Transverse colon (tissue), 4 donors: ENCODE measurements around the gene ZNF608. TPM values are rescaled to one million over a fixed set of nuclear protein-coding genes. Genes with fewer than 3 reads are reported as not detected.
A peak's percentile ranks its signal among the peaks of the same experiment; 100 is the strongest.

Source experiments
- DNase-seq: peaks from one replicate; pipeline ENCODE4 v3.0.0-alpha.2; 2019
- H3K27ac ChIP-seq, 4 donors: fragments of 200-600 bp; sonication (generic); 2 replicates each; pipeline ENCODE4 v1.5.1; 2016 to 2018; ENCODE audit warnings: inconsistent platforms in 4 of 4
- H3K27me3 ChIP-seq: fragments of 200-600 bp; sonication (generic); 2 replicates; pipeline ENCODE4 v1.5.1; 2017; ENCODE audit warnings: inconsistent platforms
- H3K36me3 ChIP-seq, 4 donors: fragments of 200-600 bp; sonication (generic); 2 replicates each; pipeline ENCODE4 v1.5.1; 2017 to 2019; ENCODE audit warnings: inconsistent platforms in 4 of 4
- H3K4me1 ChIP-seq, 4 donors: fragments of 200-600 bp; sonication (generic); 2 replicates each; pipeline ENCODE4 v1.5.1; 2017 to 2020; ENCODE audit warnings: inconsistent platforms in 4 of 4
- H3K4me3 ChIP-seq, 4 donors: fragments of 200-600 bp; sonication (generic); 1 replicate in 1 of 4; 2 replicates in 3 of 4; pipeline versions ENCODE4 v1.5.1 to v1.6.1; 2017 to 2019; ENCODE audit warnings: inconsistent platforms in 4 of 4
- H3K9me3 ChIP-seq, 2 donors: fragments of 200-600 bp; sonication (generic); 2 replicates each; pipeline ENCODE4 v1.5.1; 2017 to 2019; ENCODE audit warnings: inconsistent platforms in 2 of 2
- EP300 ChIP-seq: sonication (generic); formaldehyde crosslinking; IDR thresholded peaks from one replicate; pipeline ENCODE4 v1.6.1; 2017; ENCODE audit warnings: antibody characterized with exemption, low read depth
- POLR2A ChIP-seq: fragments of 450-650 bp; IDR thresholded peaks from one replicate; pipeline ENCODE4 v1.6.1; 2016; ENCODE audit warnings: antibody characterized with exemption, mild to moderate bottlenecking, moderate library complexity
- POLR2AphosphoS5 ChIP-seq, 3 donors: sonication (generic); formaldehyde crosslinking; IDR thresholded peaks; one replicate each; pipeline ENCODE4 v1.6.1; 2016; ENCODE audit warnings: antibody characterized with exemption in 3 of 3
- WGBS, 2 donors: methylation state at CpG; one replicate each; pipeline ENCODE4 v1.1.5; 2018; ENCODE audit warnings: low coverage in 1 of 2; 5-methylcytosine and 5-hydroxymethylcytosine counted together
- in situ Hi-C, 4 donors: fragments of 200-750 bp; cut with MboI; loops; one replicate each; pipeline versions ENCODE4 v1.15.0 to v1.15.1; 2017; ENCODE audit warnings: low sequenced_read_pairs in 3 of 4, low pct_ligation_motif_present in 1 of 4, low pct_unique_long_range_greater_than_20kb in 1 of 4
- intact Hi-C: fragments of 100-400 bp; cut with DNase I; formaldehyde crosslinking; loops from one replicate; pipeline ENCODE4 v1.15.1; 2023; ENCODE audit warnings: low total_unique reads
- total RNA-seq, 4 donors: library from RNA; depleted of rRNA; stranded (reverse); fragments of >200 nt; gene quantifications; one replicate each; pipeline ENCODE4 v1.1.0, GENCODE V29; 2016
- TF ChIP-seq, protein P1 (sequence below), 5 experiments: fragments of 200-600 bp in 3 of 5; fragments of 450-650 bp in 2 of 5; sonication (generic) in 3 of 5; IDR thresholded peaks; 1 replicate in 2 of 5; 2 replicates in 3 of 5; pipeline ENCODE4 v1.5.1; 2016 to 2017; ENCODE audit warnings: antibody characterized with exemption in 5 of 5, inconsistent platforms in 3 of 5, mild to moderate bottlenecking in 2 of 5, moderate library complexity in 1 of 5

The ZNF608 gene
- total RNA-seq, 4 donors from 2014 or later = 30.6 to 83.2 (median 41.2) TPM

DNA sequence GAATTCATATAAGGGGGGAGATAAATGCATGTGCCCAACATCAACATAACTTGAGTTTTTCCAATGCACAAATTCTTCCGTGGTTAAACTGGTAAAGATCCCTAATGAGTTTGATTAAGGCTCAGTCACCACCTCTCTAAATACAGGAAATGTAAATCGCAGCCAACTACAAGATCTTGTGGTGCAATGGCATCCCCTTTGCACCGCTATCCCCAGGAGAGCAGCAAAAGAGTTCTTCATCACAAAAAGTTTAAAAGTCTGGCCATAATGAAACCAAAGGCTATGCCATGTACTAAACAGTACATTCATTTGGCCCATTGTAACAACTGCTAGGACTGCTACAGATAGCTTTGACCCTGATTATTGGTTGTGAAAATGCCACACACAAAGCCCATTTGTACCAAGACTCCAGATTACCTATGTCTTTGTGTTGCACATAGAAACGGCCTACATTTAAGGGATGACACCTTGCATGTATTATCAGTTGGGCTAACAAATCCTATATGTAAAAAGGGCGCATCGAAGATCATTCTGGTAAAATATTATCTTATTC is 44.5 kb downstream of the ZNF608 start:
- in situ Hi-C loops = no loop called here
- Histone ChIP-seq H3K36me3 (no peaks in the 10 kb centered on the region), H3K4me3 (no peak overlapping the region), H3K27me3 (no peaks in the 10 kb centered on the region), H3K9me3 (no peaks in the 10 kb centered on the region), H3K27ac (peak overlapping the region; percentile 24 to 56 (median 44)), H3K4me1 (peaks cover 14 to 69% (median 42%) of the 10 kb centered on the region in 4 donors)
- no peak for DNase-seq
- TF ChIP-seq, protein P1, sequence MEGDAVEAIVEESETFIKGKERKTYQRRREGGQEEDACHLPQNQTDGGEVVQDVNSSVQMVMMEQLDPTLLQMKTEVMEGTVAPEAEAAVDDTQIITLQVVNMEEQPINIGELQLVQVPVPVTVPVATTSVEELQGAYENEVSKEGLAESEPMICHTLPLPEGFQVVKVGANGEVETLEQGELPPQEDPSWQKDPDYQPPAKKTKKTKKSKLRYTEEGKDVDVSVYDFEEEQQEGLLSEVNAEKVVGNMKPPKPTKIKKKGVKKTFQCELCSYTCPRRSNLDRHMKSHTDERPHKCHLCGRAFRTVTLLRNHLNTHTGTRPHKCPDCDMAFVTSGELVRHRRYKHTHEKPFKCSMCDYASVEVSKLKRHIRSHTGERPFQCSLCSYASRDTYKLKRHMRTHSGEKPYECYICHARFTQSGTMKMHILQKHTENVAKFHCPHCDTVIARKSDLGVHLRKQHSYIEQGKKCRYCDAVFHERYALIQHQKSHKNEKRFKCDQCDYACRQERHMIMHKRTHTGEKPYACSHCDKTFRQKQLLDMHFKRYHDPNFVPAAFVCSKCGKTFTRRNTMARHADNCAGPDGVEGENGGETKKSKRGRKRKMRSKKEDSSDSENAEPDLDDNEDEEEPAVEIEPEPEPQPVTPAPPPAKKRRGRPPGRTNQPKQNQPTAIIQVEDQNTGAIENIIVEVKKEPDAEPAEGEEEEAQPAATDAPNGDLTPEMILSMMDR (IDR thresholded peaks at IDR 0.05) = no peak
- TF ChIP-seq POLR2AphosphoS5 (IDR thresholded peaks at IDR 0.05) (no peak), EP300 (no peak), POLR2A (no peak)
- 68 to 69% methylated on average over 3 to 6 of the region's 6 CpGs for WGBS, 2 donors
- intact Hi-C loops = no loop called here

DNA sequence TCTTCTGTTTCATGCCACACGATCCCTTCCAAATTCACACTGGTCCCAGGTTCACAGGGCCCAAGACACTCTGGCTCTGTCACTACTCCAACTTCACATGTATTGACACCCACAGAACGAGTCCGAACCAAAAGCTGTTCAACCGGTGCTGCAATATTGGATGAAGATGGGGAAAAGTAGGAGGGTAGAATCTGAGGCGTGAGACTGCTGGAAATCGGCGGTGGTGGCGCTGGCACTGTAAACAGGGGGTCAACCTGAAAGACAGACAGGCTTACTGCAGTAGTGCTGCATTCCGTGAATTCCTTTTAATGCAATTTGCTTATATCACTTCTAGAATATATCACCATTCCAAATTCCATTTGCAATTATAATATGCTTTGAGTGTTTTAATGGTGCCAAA is 45.4 kb downstream of the ZNF608 start:
- Histone ChIP-seq H3K9me3 (no peaks in the 10 kb centered on the region), H3K4me1 (peaks cover 17 to 66% (median 38%) of the 10 kb centered on the region in 4 donors), H3K4me3 (no peak overlapping the region), H3K27me3 (no peaks in the 10 kb centered on the region), H3K36me3 (no peaks in the 10 kb centered on the region), H3K27ac (no peak overlapping the region)
- TF ChIP-seq POLR2A (no peak), EP300 (no peak), POLR2AphosphoS5 (IDR thresholded peaks at IDR 0.05) (no peak)
- TF ChIP-seq, protein P1 (IDR thresholded peaks at IDR 0.05) = no peak
- in situ Hi-C loops (no loop called here), intact Hi-C loops (no loop called here)
- WGBS, 2 donors = 95 to 100% methylated on average over 9 of the region's 9 CpGs
- DNase-seq = no peak

DNA sequence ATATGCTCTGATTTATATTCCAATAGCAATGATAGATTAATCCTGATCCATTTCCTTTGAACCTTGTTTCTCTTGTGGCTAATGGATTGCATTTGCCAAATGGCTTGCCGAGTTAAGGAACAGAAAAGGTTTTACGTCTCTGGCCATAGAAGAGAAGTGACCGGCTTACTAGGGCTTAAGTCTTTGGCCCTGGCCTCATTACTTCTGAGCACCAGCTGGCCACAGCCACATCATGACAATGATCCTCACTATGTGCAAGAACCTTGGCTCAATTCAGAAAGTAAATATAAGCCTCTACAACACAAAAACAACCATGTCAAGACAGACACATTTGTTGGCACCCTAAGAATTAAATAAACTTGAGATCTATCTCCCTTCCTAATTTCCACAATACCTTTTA is 46.1 kb downstream of the ZNF608 start:
- 94 to 100% methylated on average over 1 to 3 of the region's 3 CpGs for WGBS, 2 donors
- in situ Hi-C loops (no loop called here), intact Hi-C loops (no loop called here)
- Histone ChIP-seq H3K4me3 (no peak overlapping the region), H3K4me1 (peaks cover 17 to 59% (median 38%) of the 10 kb centered on the region in 4 donors), H3K36me3 (no peaks in the 10 kb centered on the region), H3K9me3 (no peaks in the 10 kb centered on the region), H3K27ac (peak overlapping the region; percentile 15 to 79 (median 70)), H3K27me3 (no peaks in the 10 kb centered on the region)
- TF ChIP-seq, protein P1 (IDR thresholded peaks at IDR 0.05) = no peak
- TF ChIP-seq POLR2AphosphoS5 (IDR thresholded peaks at IDR 0.05) = no peak
- no peak for TF ChIP-seq POLR2A
- no peak for TF ChIP-seq EP300
- no peak for DNase-seq

DNA sequence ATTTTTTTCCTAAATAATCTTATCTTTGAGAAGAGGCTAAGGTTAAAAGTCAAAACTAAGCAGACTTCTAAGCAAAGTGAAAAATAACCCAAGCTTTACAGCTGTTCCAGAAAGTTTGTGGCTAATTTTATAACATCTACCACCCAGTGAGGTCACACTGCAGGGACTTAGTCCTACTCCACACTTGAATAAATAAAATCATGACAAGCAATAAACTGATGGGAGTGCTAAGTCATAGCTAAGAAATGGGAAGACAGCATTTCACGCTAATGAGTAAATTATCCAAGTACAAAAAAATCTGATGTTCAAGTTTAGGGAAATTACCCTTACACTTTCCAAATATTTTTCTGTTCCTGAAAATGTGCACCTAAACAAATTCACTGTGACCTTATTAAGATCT is 47.7 kb downstream of the ZNF608 start:
- Histone ChIP-seq H3K4me1 (peaks cover 17 to 49% (median 33%) of the 10 kb centered on the region in 4 donors), H3K27ac (peak overlapping the region; percentile 68 to 79 (median 76)), H3K9me3 (no peaks in the 10 kb centered on the region), H3K27me3 (no peaks in the 10 kb centered on the region), H3K36me3 (no peaks in the 10 kb centered on the region), H3K4me3 (no peak overlapping the region)
- 64 to 75% methylated on average over 1 of the region's 1 CpG for WGBS, 2 donors
- DNase-seq = no peak
- TF ChIP-seq EP300 = no peak
- TF ChIP-seq POLR2A = no peak
- TF ChIP-seq POLR2AphosphoS5 (IDR thresholded peaks at IDR 0.05) = peak in 1 of 3 donors; percentile 26
- in situ Hi-C loops (no loop called here), intact Hi-C loops (no loop called here)
